Activated CD4-positive, alpha-beta memory T cell treated with anti-CD3 and anti-CD28 coated beads for 36 hours (primary cell): ENCODE data around the gene TADA2A. TPM values are rescaled to one million over a fixed set of nuclear protein-coding genes. Genes with fewer than 3 reads are reported as not detected.
"Not testable (repeated sequence)": the region's sequence is repeated elsewhere in the genome, so short reads cannot be mapped to it uniquely, and the experiment has no call there.

Experiments
- CTCF ChIA-PET: fragments of 350-600 bp; sonication (Branson Sonifier 250); formaldehyde crosslinking; loops from one replicate; lab custom pipeline; 2021; ENCODE audit warnings: antibody characterized with exemption, inconsistent platforms; lab: Charles Lee
- POLR2A ChIA-PET: fragments of 350-600 bp; sonication (Branson Sonifier 250); formaldehyde crosslinking; loops from one replicate; lab custom pipeline; 2021; ENCODE audit warnings: antibody characterized with exemption; lab: Charles Lee
- DNase-seq: peaks from one replicate; pipeline ENCODE4 v3.0.0-alpha.2; 2020
- H3K27ac Mint-ChIP-seq: one replicate; pipeline ENCODE4 v1.8.0; 2021; ENCODE audit warnings: mixed read lengths
- H3K27me3 Mint-ChIP-seq: one replicate; pipeline ENCODE4 v1.8.0; 2021; ENCODE audit warnings: mixed read lengths
- H3K36me3 Mint-ChIP-seq: one replicate; pipeline ENCODE4 v1.8.0; 2021; ENCODE audit warnings: mixed read lengths
- H3K4me1 Mint-ChIP-seq: one replicate; pipeline ENCODE4 v1.8.0; 2021; ENCODE audit warnings: low read depth, mixed read lengths
- H3K4me3 Mint-ChIP-seq: one replicate; pipeline ENCODE4 v1.8.0; 2021; ENCODE audit warnings: mild to moderate bottlenecking, mixed read lengths
- H3K9me3 Mint-ChIP-seq: one replicate; pipeline ENCODE4 v1.8.0; 2021; ENCODE audit warnings: mixed read lengths
- intact Hi-C: fragments of 100-400 bp; cut with micrococcal nuclease; formaldehyde crosslinking; loops from one replicate; pipeline ENCODE4 v1.15.1; 2023
- total RNA-seq, 2 experiments: library from RNA; stranded (reverse); gene quantifications; one replicate each; pipeline ENCODE4 v1.2.3, GENCODE V29; 2021

The TADA2A gene
- total RNA-seq, 2 experiments from 2014 or later, result 35.8 to 36.5 TPM

DNA sequence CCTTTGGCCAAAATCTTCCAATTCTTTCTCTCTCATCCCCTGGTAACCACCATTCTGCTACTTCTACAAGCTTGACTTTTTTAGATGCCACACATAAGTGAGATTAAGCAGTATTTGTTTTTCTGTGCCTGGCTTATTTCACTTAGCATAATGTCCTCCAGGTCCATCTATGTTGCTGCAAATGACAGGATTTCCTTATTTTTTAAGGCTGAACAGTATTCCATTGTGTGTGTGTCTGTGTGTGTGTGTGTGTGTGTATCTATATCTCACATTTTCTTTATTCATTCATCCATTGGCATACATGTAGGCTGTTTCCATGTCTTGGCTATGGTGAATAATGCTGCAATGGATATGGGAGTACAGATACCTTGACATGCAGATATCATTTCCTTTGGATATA is 6.2 kb upstream of the TADA2A start:
- ChIA-PET CTCF (interaction anchor here (2.8 kb wide), 1 partner anchor 27 kb away, joined by 17 read pairs; no protein-coding TSS in a partner anchor), POLR2A (no interaction called here)
- peaks cover 5% of the 10 kb centered on the region for H3K36me3 Mint-ChIP-seq
- no peaks in the 10 kb centered on the region for H3K9me3 Mint-ChIP-seq
- intact Hi-C loops, result no loop called here
- no peak overlapping the region for H3K4me3 Mint-ChIP-seq
- no peak overlapping the region for H3K27ac Mint-ChIP-seq
- DNase-seq, result no peak
- peaks cover 37% of the 10 kb centered on the region for H3K4me1 Mint-ChIP-seq
- no peaks in the 10 kb centered on the region for H3K27me3 Mint-ChIP-seq

DNA sequence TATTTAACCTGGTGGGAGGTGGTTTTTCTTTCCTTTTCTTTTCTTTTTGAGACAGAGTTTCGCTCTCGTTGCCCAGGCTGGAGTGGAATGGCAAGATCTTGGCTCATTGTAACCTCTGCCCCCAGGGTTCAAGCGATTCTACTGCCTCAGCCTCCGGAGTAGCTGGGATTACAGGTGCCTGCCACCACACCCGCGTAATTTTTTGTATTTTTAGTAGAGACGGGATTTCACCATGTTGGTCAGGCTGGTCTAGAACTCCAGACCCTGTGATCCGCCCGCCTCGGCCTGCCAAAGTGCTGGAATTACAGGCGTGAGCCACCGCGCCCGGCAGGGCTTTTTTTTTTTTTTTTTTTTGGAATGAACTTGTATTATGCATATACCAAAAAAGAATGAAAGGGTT is 1.2 kb upstream of the TADA2A start:
- ChIA-PET CTCF (interaction anchor here (4.1 kb wide), 1 partner anchor 31 kb away, joined by 35 read pairs; the partner anchor contains the start of gene C17orf78), POLR2A (interaction anchor here (1.3 to 2.1 kb wide), 2 partner anchors 15 to 24 kb away, joined by 5 to 6 read pairs; no protein-coding TSS in a partner anchor)
- intact Hi-C loops, H3K9me3 Mint-ChIP-seq, H3K27me3 Mint-ChIP-seq, DNase-seq: not testable (repeated sequence)
- Mint-ChIP-seq H3K36me3 (peaks cover 20% of the 10 kb centered on the region), H3K4me3 (peak overlapping the region; percentile 99), H3K27ac (peak overlapping the region; percentile 96), H3K4me1 (peaks cover 53% of the 10 kb centered on the region)

DNA sequence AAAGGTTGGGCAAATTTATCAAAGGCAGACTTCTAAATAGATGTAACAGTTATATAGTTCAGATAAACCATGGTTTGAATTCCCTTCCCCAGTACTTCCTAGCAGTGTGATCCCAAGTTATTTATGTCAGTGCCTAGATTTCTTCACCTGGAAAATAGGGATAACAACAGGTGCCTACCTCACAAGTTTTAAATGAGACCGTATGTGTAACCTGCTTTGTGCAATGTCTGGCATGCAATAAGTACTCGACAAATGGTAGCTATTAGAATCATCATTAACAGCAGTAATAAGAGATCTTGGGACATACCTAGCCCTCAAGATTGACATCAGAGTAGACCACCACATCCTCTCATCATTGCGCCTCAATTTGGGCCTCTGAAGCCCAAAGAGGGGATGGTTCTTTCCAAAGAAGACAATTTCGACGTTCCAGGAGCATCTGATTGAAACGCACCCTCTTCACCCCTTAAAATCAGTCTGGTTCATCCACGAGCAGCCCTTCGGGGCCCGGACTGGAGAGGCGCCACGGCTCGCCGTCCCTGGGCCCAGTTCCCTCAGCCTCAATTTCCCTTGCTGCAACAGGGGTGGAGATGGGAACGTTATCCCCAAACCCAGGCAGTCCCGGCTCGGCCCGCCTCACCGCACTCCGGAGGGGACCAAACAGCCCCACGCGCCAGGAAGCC is 591 bp upstream of the TADA2A start:
- CTCF ChIA-PET, result interaction anchor here (4.1 kb wide), 1 partner anchor 32 kb away, joined by 35 read pairs; the partner anchor contains the start of gene C17orf78
- no peak for DNase-seq
- H3K36me3 Mint-ChIP-seq, result peaks cover 26% of the 10 kb centered on the region
- H3K27me3 Mint-ChIP-seq, result no peaks in the 10 kb centered on the region
- POLR2A ChIA-PET, result interaction anchor here (1.3 to 2.1 kb wide), 2 partner anchors 15 to 24 kb away, joined by 5 to 6 read pairs; no protein-coding TSS in a partner anchor
- intact Hi-C loops, result loop anchor here (1.0 to 2.0 kb wide), 3 partner anchors 25 to 85 kb away; no protein-coding TSS in a partner anchor
- peak overlapping the region; percentile 99 for H3K4me3 Mint-ChIP-seq
- peak overlapping the region; percentile 96 for H3K27ac Mint-ChIP-seq
- peaks cover 55% of the 10 kb centered on the region for H3K4me1 Mint-ChIP-seq
- H3K9me3 Mint-ChIP-seq, result no peaks in the 10 kb centered on the region

GRCh38 chr17:37408145-37408479 is 1.4 kb downstream of the TADA2A start:
- intact Hi-C loops, DNase-seq, H3K27me3 Mint-ChIP-seq, H3K9me3 Mint-ChIP-seq: not testable (repeated sequence)
- H3K27ac Mint-ChIP-seq, result peak overlapping the region; percentile 97
- peak overlapping the region; percentile 96 for H3K4me3 Mint-ChIP-seq
- H3K4me1 Mint-ChIP-seq, result peaks cover 44% of the 10 kb centered on the region
- H3K36me3 Mint-ChIP-seq, result peaks cover 33% of the 10 kb centered on the region
- POLR2A ChIA-PET, result interaction anchor here (3.2 kb wide), 1 partner anchor 21 kb away, joined by 15 read pairs; no protein-coding TSS in a partner anchor
- CTCF ChIA-PET, result interaction anchor here (1.5 to 1.6 kb wide), 2 partner anchors 22 to 35 kb away, joined by 4 to 6 read pairs; no protein-coding TSS in a partner anchor

- peaks cover 26% of the 10 kb centered on the region for H3K4me1 Mint-ChIP-seq
These were observed 3.7 kb downstream of the TADA2A start for GRCh38 chr17:37410357-37410756.

DNA sequence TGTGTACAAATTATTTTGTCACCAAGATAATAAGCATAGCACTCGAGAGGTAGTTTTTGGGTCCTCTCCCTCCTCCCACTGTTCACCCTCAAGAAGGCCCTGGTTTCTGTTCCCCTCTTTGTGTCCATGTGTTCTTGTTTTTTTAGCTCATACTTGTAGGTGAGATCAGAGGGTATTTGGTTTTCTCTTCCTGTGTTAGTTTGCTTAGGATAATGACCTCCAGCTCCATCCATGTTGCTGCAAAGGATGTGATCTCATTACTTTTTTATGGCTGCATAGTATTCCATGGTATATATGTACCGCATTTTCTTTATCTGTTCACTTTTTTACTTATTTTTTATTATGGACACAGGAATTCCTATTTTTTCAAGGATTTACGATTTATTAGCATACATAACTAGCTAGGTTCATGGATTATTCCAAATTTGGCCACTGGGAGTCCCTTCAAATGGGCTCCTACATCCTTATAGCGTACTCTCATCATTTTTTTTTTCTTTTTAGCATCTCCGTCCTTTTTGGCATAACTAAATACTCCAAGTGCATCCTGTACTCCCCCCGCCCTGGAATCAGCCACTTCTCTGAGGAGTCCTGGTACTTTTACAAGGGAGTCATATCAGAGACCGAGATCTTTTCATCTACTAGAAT is 7.3 kb downstream of the TADA2A start:
- H3K36me3 Mint-ChIP-seq, result peaks cover 43% of the 10 kb centered on the region
- CTCF ChIA-PET, result interaction anchor here (0.8 to 1.2 kb wide), 4 partner anchors 10 to 402 kb away, joined by 3 to 4 read pairs (median 4); no protein-coding TSS in a partner anchor
- POLR2A ChIA-PET, result no interaction called here
- no peak overlapping the region for H3K27ac Mint-ChIP-seq
- peaks cover 13% of the 10 kb centered on the region for H3K4me1 Mint-ChIP-seq
- intact Hi-C loops, result no loop called here
- H3K27me3 Mint-ChIP-seq, result no peaks in the 10 kb centered on the region
- DNase-seq, result no peak
- no peaks in the 10 kb centered on the region for H3K9me3 Mint-ChIP-seq
- H3K4me3 Mint-ChIP-seq, result no peak overlapping the region

More at GRCh38 chr17:37410357-37410756, 3.7 kb downstream of the TADA2A start:
- no peak overlapping the region for H3K4me3 Mint-ChIP-seq
- no peak for DNase-seq
- no peaks in the 10 kb centered on the region for H3K9me3 Mint-ChIP-seq
- peaks cover 48% of the 10 kb centered on the region for H3K36me3 Mint-ChIP-seq
- intact Hi-C loops, result no loop called here
- ChIA-PET CTCF (interaction anchor here (1.2 kb wide), 1 partner anchor 37 kb away, joined by 5 read pairs; no protein-coding TSS in a partner anchor), POLR2A (no interaction called here)
- no peak overlapping the region for H3K27ac Mint-ChIP-seq
- H3K27me3 Mint-ChIP-seq, result no peaks in the 10 kb centered on the region

GRCh38 chr17:37417852-37418251 is 11.2 kb downstream of the TADA2A start:
- H3K27me3 Mint-ChIP-seq, result no peaks in the 10 kb centered on the region
- H3K4me1 Mint-ChIP-seq, result peaks cover 8% of the 10 kb centered on the region
- DNase-seq, result no peak
- H3K36me3 Mint-ChIP-seq, result peaks cover 37% of the 10 kb centered on the region
- no peak overlapping the region for H3K27ac Mint-ChIP-seq
- H3K4me3 Mint-ChIP-seq, result no peak overlapping the region
- POLR2A ChIA-PET, result no interaction called here
- intact Hi-C loops, result no loop called here
- CTCF ChIA-PET, result interaction anchor here (1.5 kb wide), 1 partner anchor 44 kb away, joined by 4 read pairs; no protein-coding TSS in a partner anchor
- no peaks in the 10 kb centered on the region for H3K9me3 Mint-ChIP-seq

DNA sequence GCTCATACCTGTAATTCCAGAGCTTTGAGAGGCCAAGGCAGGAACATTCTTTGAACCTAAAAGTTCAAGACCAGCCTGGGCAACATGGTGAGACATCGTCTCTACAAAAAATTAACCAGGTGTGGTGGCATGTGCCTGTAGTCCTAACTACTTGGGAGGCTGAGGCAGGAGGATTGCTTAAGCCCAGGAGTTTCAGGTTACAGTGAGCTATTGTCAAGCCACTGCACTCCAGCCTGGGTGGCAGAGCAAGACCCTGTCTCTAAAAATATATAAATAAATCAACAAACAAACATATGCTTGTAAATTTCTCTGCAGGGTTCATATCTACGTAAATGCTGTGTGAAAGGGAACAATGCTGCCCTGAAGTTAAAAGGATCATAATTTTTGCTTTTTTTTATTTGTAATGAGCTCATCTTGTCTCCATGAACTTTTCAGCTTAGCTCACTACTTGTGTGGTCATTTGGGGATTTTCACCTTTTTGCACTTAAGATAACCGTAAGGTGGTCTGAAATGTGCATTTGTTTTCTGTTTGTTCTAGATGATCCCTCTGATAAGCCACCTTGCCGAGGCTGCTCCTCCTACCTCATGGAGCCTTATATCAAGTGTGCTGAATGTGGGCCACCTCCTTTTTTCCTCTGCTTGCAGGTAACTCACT is 16.4 kb downstream of the TADA2A start:
- no peak for DNase-seq
- POLR2A ChIA-PET, result interaction anchor here (1.0 kb wide), 1 partner anchor 12 kb away, joined by 4 read pairs; no protein-coding TSS in a partner anchor
- Mint-ChIP-seq H3K4me1 (no peaks in the 10 kb centered on the region), H3K27me3 (no peaks in the 10 kb centered on the region), H3K4me3 (no peak overlapping the region), H3K27ac (no peak overlapping the region), H3K36me3 (peaks cover 40% of the 10 kb centered on the region), H3K9me3 (no peaks in the 10 kb centered on the region)
- intact Hi-C loops, result no loop called here
- CTCF ChIA-PET, result interaction anchor here (0.8 to 1.1 kb wide), 2 partner anchors 15 to 50 kb away, joined by 3 read pairs; no protein-coding TSS in a partner anchor

DNA sequence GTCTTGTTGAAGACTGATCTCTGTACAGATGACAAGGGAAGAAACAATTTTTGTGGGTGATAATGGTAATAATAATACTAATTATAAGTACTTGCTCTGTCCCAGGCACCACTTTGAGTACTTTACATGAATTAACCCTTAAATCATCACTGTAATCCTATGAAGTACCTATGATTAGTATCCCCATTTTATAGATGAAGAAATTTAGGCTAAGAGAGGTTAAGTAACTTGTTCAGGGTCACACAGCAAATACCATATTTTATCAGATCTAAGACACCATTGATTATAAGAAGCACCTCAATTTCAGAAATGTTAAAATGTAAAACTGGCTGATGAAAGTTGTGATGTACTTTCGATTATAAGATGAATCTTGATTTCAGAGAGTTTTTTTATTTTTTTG is 18.6 kb downstream of the TADA2A start:
- Mint-ChIP-seq H3K27ac (no peak overlapping the region), H3K4me1 (peaks cover 13% of the 10 kb centered on the region), H3K9me3 (no peaks in the 10 kb centered on the region), H3K27me3 (no peaks in the 10 kb centered on the region), H3K36me3 (peaks cover 43% of the 10 kb centered on the region), H3K4me3 (no peak overlapping the region)
- POLR2A ChIA-PET, result no interaction called here
- CTCF ChIA-PET, result interaction anchor here (1.3 kb wide), 1 partner anchor 11 kb away, joined by 4 read pairs; no protein-coding TSS in a partner anchor
- intact Hi-C loops, result no loop called here
- no peak for DNase-seq

DNA sequence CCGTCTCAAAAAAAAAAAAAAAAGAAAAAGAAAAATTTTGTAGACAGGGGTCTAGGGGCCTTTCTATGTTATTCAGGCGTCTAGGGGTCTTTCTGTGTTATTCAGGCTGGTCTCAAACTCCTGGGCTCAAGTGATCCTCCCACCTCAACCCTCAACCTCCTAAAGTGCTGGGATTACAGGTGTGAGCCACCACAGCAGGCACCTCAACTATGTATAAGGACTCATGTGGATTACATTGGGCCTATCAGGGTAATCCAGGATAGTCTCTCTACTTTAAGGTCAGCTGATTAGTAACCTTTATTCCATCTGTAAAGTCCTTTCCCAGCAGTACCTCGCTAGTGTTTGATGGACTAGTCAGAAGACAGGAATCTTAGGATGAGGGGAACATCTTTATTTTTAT is 22.4 kb downstream of the TADA2A start:
- peaks cover 32% of the 10 kb centered on the region for H3K4me1 Mint-ChIP-seq
- intact Hi-C loops, result no loop called here
- ChIA-PET POLR2A (interaction anchor here (1.5 to 2.4 kb wide), 3 partner anchors 21 to 60 kb away, joined by 5 to 15 read pairs (median 6); partner anchors contain the start of genes ACACA, DUSP14 and TADA2A), CTCF (interaction anchor here (0.8 to 1.6 kb wide), 2 partner anchors 20 to 55 kb away, joined by 4 read pairs; no protein-coding TSS in a partner anchor)
- no peaks in the 10 kb centered on the region for H3K27me3 Mint-ChIP-seq
- peaks cover 49% of the 10 kb centered on the region for H3K36me3 Mint-ChIP-seq
- H3K9me3 Mint-ChIP-seq, result no peaks in the 10 kb centered on the region
- DNase-seq, result no peak
- H3K27ac Mint-ChIP-seq, result peak overlapping the region; percentile 97
- H3K4me3 Mint-ChIP-seq, result no peak overlapping the region

- H3K36me3 Mint-ChIP-seq, result peaks cover 50% of the 10 kb centered on the region
- H3K4me3 Mint-ChIP-seq, result no peak overlapping the region
- ChIA-PET CTCF (interaction anchor here (0.8 to 1.6 kb wide), 8 partner anchors 11 to 304 kb away, joined by 3 to 4 read pairs (median 3); partner anchors contain the start of gene C17orf78), POLR2A (interaction anchor here (1.0 to 2.4 kb wide), 10 partner anchors 21 to 175 kb away, joined by 4 to 15 read pairs (median 5); partner anchors contain the start of genes ACACA, DUSP14 and TADA2A)
- H3K9me3 Mint-ChIP-seq, result no peaks in the 10 kb centered on the region
- intact Hi-C loops, result no loop called here
- peaks cover 32% of the 10 kb centered on the region for H3K4me1 Mint-ChIP-seq
- peak overlapping the region; percentile 97 for H3K27ac Mint-ChIP-seq
- H3K27me3 Mint-ChIP-seq, result no peaks in the 10 kb centered on the region
- no peak for DNase-seq
These were observed 22.8 kb downstream of the TADA2A start for GRCh38 chr17:37429453-37429852.
